Epithelial cell of proximal tubule (primary cell): ENCODE data around the gene RALBP1. TPM values are rescaled to one million over a fixed set of nuclear protein-coding genes. Genes with fewer than 3 reads are reported as not detected.

Source experiments
- DNase-seq: peaks from one replicate; pipeline ENCODE4 v3.0.0-alpha.2; 2011; ENCODE audit warnings: low read depth
- H3K4me3 ChIP-seq: 2 replicates; pipeline ENCODE4 v1.5.1; 2011; ENCODE audit warnings: low read depth, mild to moderate bottlenecking, low read length
- total RNA-seq: library from RNA; depleted of rRNA; stranded (reverse); fragments of >200 nt; gene quantifications from 2 replicates; pipeline ENCODE4 v1.2.3, GENCODE V29; 2015
- TF ChIP-seq, protein P1 (sequence below): conservative IDR thresholded peaks from 2 replicates; pipeline ENCODE4 v1.5.1; 2012; ENCODE audit warnings: low read depth, mild to moderate bottlenecking, low read length

Gene RALBP1
- total RNA-seq, 1 donor from 2014 or later: 57.5 TPM

DNA sequence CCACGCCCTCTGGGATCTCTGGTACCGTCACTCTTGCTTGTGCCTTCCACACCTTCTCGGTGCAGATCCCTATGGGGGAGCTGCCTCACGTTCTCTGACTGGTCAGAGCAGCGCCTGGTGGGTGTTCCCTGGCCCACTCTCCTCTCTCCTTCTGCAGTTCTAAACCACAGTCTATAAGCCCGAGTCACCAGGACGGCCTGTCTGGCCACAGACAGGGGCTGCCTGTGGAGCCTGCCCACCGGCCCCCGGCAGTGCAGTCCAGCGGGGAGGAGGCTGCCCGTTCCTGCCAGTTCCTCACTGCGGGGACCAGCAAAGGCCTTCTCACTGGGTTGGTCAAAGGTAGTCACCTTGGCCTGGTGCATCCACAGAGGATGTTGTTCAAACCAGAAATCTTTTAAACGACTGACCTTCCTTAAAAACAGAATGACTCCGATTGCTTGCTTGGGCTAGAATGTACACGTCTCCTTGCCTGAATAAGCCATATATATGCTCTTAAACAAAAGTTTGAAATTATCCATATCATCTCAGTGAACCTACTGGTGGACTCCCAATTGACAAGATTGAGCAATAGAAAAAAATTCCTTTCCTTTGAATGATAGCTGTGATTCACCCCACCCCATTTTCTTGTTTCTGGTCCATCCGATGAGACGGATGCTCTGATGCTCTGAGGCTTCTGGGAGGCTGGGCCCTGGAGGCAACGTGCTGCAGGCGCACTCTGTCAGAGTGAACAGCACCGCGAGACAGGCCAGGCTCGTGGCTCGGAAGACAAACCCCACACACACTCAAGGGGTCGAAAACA is 61.2 kb downstream of the RALBP1 start:
- TF ChIP-seq, protein P1, sequence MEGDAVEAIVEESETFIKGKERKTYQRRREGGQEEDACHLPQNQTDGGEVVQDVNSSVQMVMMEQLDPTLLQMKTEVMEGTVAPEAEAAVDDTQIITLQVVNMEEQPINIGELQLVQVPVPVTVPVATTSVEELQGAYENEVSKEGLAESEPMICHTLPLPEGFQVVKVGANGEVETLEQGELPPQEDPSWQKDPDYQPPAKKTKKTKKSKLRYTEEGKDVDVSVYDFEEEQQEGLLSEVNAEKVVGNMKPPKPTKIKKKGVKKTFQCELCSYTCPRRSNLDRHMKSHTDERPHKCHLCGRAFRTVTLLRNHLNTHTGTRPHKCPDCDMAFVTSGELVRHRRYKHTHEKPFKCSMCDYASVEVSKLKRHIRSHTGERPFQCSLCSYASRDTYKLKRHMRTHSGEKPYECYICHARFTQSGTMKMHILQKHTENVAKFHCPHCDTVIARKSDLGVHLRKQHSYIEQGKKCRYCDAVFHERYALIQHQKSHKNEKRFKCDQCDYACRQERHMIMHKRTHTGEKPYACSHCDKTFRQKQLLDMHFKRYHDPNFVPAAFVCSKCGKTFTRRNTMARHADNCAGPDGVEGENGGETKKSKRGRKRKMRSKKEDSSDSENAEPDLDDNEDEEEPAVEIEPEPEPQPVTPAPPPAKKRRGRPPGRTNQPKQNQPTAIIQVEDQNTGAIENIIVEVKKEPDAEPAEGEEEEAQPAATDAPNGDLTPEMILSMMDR: no peak
- no peak overlapping the region for H3K4me3 ChIP-seq
- no peak for DNase-seq

DNA sequence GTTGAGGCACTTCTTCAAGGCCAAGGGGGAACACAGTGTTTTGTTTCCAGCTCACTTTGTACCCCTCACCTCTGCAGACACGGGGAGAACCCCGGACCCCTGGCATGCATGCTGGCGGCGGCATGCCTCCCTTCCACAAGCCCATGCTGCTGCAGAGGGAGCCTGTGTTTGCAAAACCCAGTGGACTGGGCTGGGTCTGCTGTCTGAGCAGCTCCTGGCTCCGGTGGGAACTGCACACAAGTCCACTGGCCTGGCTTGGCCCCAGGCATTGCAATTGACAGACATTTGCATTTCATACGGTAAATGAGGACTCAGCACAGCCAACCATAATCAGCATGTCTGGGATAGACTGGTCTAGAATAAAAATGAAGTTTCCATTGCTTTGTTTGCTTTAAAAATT is 62.4 kb downstream of the RALBP1 start:
- no peak for DNase-seq
- TF ChIP-seq, protein P1: no peak
- no peak overlapping the region for H3K4me3 ChIP-seq

DNA sequence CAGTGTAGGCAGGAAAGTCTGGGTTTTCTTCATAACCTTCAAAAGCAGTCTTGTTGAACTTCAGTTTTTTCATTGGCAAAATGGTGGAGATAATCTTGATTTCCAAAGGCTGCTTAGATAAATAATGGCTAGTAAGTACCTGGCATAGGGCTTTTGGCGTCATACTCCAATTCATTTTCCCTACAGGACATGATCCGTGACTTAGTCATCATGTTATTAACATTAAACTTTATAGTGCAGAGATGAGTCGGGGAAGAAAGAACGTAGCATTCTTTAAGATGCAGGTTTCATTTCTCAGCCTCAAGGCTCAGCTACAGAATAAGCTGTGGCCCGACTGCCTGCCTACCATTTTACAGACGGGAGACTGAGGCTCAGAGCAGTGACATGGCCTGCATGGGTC is 64.0 kb downstream of the RALBP1 start:
- no peak for DNase-seq
- H3K4me3 ChIP-seq: no peak overlapping the region
- TF ChIP-seq, protein P1: no peak

DNA sequence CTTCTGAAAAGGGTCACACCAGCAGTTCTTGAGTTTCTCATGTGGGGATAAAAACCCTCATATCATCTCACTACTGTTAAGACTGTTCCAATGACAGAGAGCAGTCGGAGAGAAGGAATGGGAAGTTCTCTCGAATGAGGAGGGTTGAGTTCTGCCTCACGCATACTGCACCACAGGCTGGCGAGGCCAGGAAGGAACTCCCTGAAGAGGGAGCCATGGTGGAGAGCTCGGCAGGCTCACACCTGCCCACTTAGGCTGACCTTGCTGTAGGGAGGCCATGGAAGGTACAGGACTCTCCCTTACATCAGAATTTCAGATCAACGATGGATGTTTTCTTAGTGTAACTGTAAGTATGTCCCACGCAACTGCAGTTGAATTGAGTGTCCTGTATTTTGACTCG is 64.6 kb downstream of the RALBP1 start:
- DNase-seq: no peak
- no peak overlapping the region for H3K4me3 ChIP-seq
- TF ChIP-seq, protein P1: no peak

DNA sequence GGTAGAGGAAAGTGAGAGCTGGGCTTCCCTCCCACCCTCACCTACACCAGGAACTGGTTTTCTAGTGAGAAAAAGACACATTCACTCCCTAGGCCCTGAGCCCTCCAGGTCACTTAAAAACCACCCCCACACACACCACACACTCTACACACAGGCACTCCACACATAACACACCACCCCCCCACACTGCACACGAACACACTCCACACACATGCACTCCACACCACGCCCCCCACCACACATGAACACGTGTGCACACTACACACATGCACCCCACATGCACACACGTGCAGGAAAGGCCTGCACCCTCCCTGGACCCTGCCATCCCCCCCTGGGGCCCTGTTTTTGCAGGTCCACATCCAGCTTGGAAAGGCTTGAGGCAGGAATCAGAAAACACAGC is 67.6 kb downstream of the RALBP1 start:
- TF ChIP-seq, protein P1: no peak
- H3K4me3 ChIP-seq: no peak overlapping the region
- DNase-seq: no peak

DNA sequence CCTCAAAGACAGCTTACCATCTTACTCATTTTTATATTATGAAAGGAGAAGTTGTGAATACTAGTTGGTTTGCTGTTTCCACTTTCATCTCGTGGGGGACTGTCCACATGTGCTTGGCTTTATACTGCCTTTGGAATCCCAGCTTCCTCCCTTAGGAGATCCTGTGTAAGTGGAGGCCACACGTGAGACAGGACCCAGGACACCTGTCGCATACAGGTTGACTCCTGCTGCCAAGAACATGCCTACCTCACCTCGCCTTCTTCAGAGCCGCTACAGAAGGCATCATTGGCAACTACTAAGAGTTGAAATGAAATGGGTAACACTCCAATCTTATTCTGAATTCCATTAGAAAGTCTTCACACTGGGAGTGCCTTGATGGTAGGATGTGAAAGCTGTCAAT is 69.7 kb downstream of the RALBP1 start:
- H3K4me3 ChIP-seq: no peak overlapping the region
- no peak for DNase-seq
- TF ChIP-seq, protein P1: no peak

DNA sequence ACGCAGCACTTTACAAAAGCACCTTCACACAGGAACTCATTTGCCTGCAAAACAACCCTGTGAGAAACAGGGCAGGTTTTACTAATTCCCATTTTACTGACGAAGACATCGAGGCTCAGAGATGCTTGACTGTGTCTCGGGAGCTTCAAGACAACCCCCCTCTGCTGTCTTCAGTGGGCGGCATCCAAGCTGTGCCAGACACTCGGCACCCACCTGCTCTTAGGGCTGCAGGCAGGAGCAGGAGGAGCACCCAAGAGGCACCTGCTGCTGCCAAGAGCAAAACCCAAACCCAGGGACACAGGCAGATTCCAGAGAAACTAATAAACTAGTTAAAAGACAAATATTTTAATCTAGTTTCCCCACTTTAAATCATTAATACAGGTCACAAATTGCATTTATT is 71.2 kb downstream of the RALBP1 start:
- H3K4me3 ChIP-seq: no peak overlapping the region
- DNase-seq: no peak
- TF ChIP-seq, protein P1: no peak
